LoVo (cell line): ENCODE measurements around the gene LRG1.

Experiments used
- DNase-seq: peaks from one replicate; pipeline ENCODE4 v3.0.0-alpha.2; 2016; ENCODE audit warnings: low spot score

Gene LRG1

DNA sequence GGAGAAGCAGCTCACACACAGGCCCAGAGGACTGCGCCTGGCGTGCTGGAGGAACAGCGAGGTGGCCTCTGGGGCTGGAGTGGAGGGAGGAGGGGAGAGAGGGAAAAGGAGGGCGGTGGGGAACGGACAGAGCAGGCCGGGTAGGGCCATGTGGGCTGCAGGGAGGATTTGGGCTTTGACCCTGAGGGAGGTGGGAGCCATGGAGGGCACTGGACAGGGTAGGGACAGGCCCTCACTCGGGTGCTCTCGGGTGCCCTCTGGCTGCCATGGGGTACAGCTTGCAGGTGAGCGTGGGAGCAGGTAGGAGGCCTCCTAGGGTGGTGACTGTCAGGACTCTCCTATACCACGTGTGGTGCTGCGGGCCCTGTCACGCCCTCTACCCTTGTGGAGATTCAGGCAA lies 44.4 kb downstream of the LRG1 start:
- DNase-seq, result no peak

DNA sequence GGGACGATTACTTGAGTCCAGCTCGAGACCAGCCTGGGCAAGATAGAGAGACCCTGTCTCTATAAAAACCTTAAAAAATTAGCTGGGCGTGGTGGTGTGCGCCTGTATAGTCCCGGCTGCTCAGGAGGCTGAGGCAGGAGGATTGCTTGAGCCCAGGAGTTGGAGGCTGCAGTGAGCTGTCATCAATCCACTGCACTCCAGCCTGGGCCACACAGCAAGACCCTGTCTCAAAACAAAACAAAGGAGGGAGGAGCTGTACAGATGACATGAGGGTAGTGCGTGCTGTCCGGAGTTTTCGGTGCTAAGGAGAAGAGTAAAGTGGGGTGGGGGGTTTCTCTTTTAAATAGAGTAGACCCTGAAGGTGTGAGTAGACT lies 45.2 kb downstream of the LRG1 start:
- no peak for DNase-seq

DNA sequence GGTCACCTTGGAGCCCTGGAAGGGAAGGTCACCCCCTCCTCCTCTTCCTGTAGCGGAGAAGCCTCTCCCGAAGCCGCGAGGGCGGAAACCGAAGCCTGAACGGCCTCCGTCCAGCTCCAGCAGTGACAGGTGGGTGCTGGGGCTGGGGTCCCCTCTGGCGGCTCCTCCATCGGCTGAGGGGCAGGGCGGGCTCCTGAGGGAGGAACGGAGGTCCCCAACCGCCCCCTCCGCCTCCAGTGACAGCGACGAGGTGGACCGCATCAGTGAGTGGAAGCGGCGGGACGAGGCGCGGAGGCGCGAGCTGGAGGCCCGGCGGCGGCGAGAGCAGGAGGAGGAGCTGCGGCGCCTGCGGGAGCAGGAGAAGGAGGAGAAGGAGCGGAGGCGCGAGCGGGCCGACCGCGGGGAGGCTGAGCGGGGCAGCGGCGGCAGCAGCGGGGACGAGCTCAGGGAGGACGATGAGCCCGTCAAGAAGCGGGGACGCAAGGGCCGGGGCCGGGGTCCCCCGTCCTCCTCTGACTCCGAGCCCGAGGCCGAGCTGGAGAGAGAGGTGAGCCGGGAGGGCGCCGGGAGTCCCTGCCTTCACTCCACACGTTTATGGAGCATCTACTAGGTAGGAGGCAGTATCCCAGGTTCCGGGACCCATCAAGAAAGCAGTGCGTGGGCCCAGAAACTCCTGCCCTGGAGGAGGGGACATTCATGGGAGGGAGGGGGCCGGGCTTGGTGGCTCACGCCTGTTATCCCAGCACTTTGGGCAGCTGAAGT lies 45.7 kb downstream of the LRG1 start:
- DNase-seq, result no peak

DNA sequence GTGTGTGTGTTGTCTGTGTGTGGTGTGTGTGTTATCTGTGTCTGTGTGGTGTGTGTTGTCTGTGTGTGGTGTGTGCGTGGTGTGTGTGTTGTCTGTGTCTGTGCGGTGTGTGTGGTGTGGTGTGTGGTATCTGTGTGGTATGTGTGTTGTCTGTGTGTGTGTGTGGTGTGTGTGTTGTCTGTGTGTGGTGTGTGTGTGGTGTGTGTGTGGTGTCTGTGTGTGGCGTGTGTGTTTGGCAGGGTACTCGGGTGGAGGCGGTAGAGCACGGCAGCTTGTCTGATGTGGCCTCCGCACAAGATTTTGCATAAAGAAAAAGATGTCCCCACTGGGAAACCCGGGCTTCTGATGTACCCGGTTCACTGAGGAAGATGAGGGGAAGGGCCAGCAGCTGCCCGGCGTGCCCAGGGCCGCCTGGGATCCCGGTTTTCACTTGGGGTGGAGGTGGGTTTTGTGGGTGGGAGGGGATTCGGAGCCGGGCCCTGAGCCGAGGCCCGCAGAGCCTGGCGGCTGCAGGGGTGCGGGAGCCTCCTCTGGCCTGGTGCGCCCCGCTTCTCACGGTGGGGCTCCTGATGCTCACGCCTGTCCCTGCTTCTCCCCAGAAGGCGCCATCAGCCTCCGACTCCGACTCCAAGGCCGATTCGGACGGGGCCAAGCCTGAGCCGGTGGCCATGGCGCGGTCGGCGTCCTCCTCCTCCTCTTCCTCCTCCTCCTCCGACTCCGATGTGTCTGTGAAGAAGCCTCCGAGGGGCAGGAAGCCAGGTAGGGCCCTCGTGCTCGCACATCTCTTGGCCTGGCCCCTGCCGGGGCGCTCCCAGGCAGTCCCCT lies 46.5 kb downstream of the LRG1 start:
- DNase-seq, result no peak

DNA sequence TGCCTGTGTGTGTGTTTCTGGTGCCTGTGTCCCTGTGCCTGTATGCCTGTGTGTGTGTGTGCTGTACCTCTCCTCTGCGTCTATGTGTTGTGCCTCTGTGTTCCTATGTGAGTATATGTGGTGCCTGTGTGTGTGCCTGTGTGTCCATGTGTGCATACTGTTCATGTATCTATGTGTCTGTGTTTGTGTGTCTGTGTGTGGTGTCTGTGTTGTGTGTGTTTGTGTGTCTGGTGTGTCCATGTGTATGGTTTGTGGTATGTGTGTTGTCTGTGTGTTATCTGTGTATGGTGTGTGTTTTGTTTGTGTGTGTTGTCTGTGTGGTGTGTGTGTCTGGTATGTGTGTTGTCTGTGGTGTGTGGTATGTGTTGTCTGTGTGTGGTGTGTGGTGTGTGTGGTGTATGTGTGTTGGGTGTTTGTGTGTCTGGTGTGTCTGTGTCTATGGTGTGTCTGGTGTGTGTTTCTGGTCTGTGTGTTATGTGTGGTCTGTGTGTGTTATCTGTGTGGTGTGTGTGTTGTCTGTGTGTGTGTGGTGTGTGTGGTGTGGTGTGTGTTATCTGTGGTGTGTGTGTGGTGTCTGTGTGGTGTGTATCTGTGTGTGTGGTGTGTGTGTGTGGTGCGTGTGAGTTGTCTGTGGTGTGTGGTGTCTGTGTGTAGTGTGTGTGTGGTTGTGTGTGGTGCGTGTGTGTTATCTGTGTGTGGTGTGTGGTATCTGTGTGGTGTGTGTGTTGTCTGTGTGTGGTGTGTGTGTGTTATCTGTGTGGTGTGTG lies 47.3 kb downstream of the LRG1 start:
- no peak for DNase-seq

DNA sequence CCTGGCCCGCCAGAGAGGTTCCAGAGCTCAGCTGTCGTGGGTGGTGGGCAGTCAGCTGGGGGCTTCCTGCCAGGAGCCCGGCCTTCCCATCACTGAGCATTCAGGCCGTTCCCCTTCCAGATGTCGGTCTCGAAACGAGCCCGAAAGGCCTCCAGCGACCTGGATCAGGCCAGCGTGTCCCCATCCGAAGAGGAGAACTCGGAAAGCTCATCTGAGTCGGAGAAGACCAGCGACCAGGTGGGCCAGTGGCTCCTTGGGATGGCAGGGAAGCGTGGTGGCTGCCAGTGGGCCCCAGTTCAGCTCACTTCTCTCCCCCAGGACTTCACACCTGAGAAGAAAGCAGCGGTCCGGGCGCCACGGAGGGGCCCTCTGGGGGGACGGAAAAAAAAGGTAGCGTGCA lies 48.4 kb downstream of the LRG1 start:
- DNase-seq, result no peak

DNA sequence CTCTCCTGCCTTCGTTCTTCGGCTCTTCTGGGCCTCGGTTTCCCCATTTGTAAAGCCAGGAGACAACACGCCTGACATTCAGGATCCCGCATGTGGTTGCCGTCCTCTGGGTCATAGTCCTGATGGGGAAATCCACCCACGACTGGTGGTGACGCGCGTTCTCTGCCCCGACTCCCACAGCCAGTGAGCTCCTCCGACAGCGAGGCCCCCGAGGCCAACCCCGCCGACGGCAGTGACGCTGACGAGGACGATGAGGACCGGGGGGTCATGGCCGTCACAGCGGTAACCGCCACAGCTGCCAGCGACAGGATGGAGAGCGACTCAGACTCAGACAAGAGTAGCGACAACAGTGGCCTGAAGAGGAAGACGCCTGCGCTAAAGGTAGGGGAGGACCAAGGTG lies 51.3 kb downstream of the LRG1 start:
- no peak for DNase-seq

DNA sequence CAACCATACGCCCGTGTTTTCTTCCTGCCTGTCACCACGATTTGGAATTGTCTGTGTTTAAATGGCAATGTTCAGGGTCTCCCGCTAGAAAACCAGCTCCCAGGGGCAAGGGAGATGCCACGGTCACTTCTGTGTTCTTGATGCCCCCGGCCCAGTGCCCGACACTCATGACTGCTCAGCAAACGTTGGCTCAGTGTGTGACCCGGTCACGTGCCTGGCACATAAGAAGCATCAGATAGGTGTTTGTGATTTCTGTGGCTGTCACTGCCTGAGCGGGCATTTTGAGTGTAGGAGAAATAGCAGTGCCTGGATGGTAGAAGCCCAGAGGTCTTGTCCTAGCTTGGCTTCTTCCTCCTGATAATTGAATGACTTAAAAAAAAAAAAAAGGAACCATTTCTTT lies 52.3 kb downstream of the LRG1 start:
- DNase-seq, result no peak
